Body of pancreas (tissue), 4 donors: Measurements from ENCODE around the gene SPIRE2. TPM values are rescaled to one million over a fixed set of nuclear protein-coding genes. Genes with fewer than 3 reads are reported as not detected.

Source experiments
- ATAC-seq: fragments of 150-250 bp; one replicate; pipeline ENCODE4 v1.9.1; 2016
- DNase-seq, 4 donors: peaks; one replicate each; pipeline ENCODE4 v3.0.0-alpha.2; 2019
- H3K27ac ChIP-seq, 4 donors: fragments of 200-600 bp; sonication (generic); 1 replicate in 3 of 4; 2 replicates in 1 of 4; pipeline versions ENCODE4 v1.5.1 to v1.6.1; 2016 to 2019; ENCODE audit warnings: mild to moderate bottlenecking in 1 of 4, mixed read lengths in 1 of 4, moderate library complexity in 1 of 4
- H3K27me3 ChIP-seq, 2 donors: fragments of 200-600 bp; sonication (generic); one replicate each; pipeline ENCODE4 v1.6.0; 2016; ENCODE audit warnings: mild to moderate bottlenecking in 1 of 2
- H3K36me3 ChIP-seq, 2 donors: fragments of 200-600 bp; sonication (generic); replicated peaks in 1 of 2; 2 replicates each; pipeline ENCODE4 v1.5.1; 2016; ENCODE audit warnings: low read depth in 2 of 2; ENCODE audit not compliant: insufficient read depth in 1 of 2
- H3K4me1 ChIP-seq: fragments of 200-600 bp; sonication (generic); one replicate; pipeline ENCODE4 v1.6.0; 2016
- H3K4me3 ChIP-seq, 2 donors: fragments of 200-600 bp; sonication (generic); 1 replicate in 1 of 2; 2 replicates in 1 of 2; pipeline ENCODE4 v1.5.1; 2016 to 2019
- H3K9me3 ChIP-seq, 3 donors: fragments of 200-600 bp; sonication (generic); 1 replicate in 2 of 3; 2 replicates in 1 of 3; pipeline ENCODE4 v1.5.1; 2016
- CTCF ChIP-seq, 7 experiments: fragments of 450-650 bp in 4 of 7; fragments of 200-600 bp in 3 of 7; sonication (generic) in 3 of 7; IDR thresholded peaks; one replicate each; pipeline ENCODE4 v1.5.1; 2016 to 2019; ENCODE audit warnings: antibody characterized with exemption in 7 of 7
- POLR2A ChIP-seq, 3 donors: fragments of 450-650 bp; IDR thresholded peaks; one replicate each; pipeline ENCODE4 v1.6.1; 2016; ENCODE audit warnings: antibody characterized with exemption in 3 of 3, mild to moderate bottlenecking in 2 of 3
- WGBS, 2 donors: methylation state at CpG; one replicate each; pipeline ENCODE4 v1.1.5; 2017; 5-methylcytosine and 5-hydroxymethylcytosine counted together
- intact Hi-C: fragments of 100-400 bp; cut with DNase I; formaldehyde crosslinking; loops from one replicate; pipeline ENCODE4 v1.15.1; 2023
- total RNA-seq, 2 donors: library from RNA; depleted of rRNA; stranded (reverse); fragments of >200 nt; gene quantifications; one replicate each; pipeline ENCODE4 v1.1.0, GENCODE V29; 2016

Gene SPIRE2
- total RNA-seq, 2 donors from 2014 or later = 7.3 to 7.6 TPM

- Histone ChIP-seq H3K9me3 (no peaks in the 10 kb centered on the region), H3K4me3 (no peak overlapping the region), H3K36me3 (no peaks in the 10 kb centered on the region), H3K27me3 (no peaks in the 10 kb centered on the region), H3K27ac (no peak overlapping the region), H3K4me1 (peaks cover 5% of the 10 kb centered on the region)
- DNase-seq = no peak
- ATAC-seq = no peak
- WGBS, 2 donors = 70% methylated on average over 23 to 25 of the region's 26 CpGs
- intact Hi-C loops = no loop called here
- TF ChIP-seq CTCF (IDR thresholded peaks at IDR 0.05) = no peak
- TF ChIP-seq POLR2A (IDR thresholded peaks at IDR 0.05) = no peak
Observed at GRCh38 chr16:89842471-89843408, 14.5 kb downstream of the SPIRE2 start.

DNA sequence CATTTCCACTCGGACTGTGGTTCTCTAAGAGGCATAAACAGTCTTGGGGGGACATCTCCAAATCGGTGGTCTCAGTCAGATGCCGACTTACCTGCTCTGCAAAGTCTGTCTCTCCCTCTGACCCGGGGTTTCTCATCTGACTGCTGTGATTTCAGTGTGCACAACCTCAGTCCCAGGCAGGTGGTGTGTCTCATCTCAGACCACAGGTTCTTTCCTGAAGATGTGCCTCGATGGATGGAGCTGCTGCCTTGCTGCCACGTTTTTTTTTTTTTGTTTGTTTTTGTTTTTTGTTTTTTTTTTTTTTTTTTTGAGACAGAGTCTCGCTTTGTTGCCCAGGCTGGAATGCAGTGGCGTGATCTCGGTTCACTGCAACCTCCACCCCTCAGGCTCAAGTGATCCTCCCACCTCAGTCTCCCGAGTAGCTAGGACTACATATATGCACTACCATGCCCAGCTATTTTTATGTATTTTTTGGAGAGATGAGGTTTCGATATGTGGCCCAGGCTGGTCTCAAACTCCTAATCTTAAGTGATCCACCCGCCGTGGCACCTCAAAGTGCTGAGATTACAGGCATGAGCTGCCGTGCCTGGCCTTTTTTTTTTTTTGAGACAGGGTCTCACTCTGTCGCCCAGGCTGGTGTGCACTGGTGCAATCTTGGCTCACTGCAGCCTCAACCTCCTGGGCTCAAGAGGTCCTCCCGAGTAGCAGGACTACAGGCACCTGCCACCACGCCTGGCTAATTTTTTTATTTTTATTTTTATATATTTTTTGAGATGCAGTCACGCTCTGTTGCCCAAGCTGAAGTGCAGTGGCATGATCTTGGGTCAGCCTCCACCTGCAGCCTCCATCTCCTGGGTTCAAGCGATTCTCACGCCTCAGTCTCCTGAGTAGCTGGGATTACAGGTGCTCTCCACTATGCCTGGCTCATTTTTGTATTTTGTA lies 15.4 kb downstream of the SPIRE2 start:
- intact Hi-C loops = no loop called here
- H3K27ac ChIP-seq = no peak overlapping the region
- TF ChIP-seq POLR2A (IDR thresholded peaks at IDR 0.05) = no peak
- TF ChIP-seq CTCF (IDR thresholded peaks at IDR 0.05) = no peak
- ATAC-seq (no peak), DNase-seq (no peak)
- no peak overlapping the region for H3K4me3 ChIP-seq
- no peaks in the 10 kb centered on the region for H3K27me3 ChIP-seq
- H3K36me3 ChIP-seq = no peaks in the 10 kb centered on the region
- WGBS, 2 donors = 63 to 71% methylated on average over 13 to 20 of the region's 20 CpGs
- H3K9me3 ChIP-seq = no peaks in the 10 kb centered on the region
- H3K4me1 ChIP-seq = peaks cover 7% of the 10 kb centered on the region

- peaks cover 7% of the 10 kb centered on the region for H3K4me1 ChIP-seq
- H3K9me3 ChIP-seq = no peaks in the 10 kb centered on the region
- no peaks in the 10 kb centered on the region for H3K36me3 ChIP-seq
- ATAC-seq (no peak), DNase-seq (no peak)
- H3K27me3 ChIP-seq = no peaks in the 10 kb centered on the region
- H3K27ac ChIP-seq = no peak overlapping the region
- H3K4me3 ChIP-seq = no peak overlapping the region
- intact Hi-C loops = no loop called here
- WGBS, 2 donors = 70 to 71% methylated on average over 8 to 12 of the region's 13 CpGs
- TF ChIP-seq CTCF (IDR thresholded peaks at IDR 0.05) (no peak), POLR2A (IDR thresholded peaks at IDR 0.05) (no peak)
Observed at GRCh38 chr16:89844739-89845339, 16.6 kb downstream of the SPIRE2 start.

- Histone ChIP-seq H3K4me3 (no peak overlapping the region), H3K27me3 (no peaks in the 10 kb centered on the region), H3K9me3 (no peaks in the 10 kb centered on the region), H3K36me3 (no peaks in the 10 kb centered on the region), H3K4me1 (peaks cover 7% of the 10 kb centered on the region), H3K27ac (no peak overlapping the region)
- intact Hi-C loops = no loop called here
- ATAC-seq = no peak
- no peak for TF ChIP-seq CTCF (IDR thresholded peaks at IDR 0.05)
- DNase-seq = no peak
- 70 to 86% methylated on average over 13 of the region's 13 CpGs for WGBS, 2 donors
Observed at GRCh38 chr16:89845417-89845816, 17.1 kb downstream of the SPIRE2 start.
